PFSK-1 (cell line): ENCODE results near the gene PLXNA3.

Experiments used
- POLR2AphosphoS5 ChIP-seq: IDR thresholded peaks from 2 replicates; pipeline ENCODE4 v1.6.1; 2012; ENCODE audit warnings: low read depth, mild to moderate bottlenecking, control low read depth, low read length, moderate library complexity
- SIN3A ChIP-seq: IDR thresholded peaks from 2 replicates; pipeline ENCODE4 v1.6.1; 2012; ENCODE audit warnings: mild to moderate bottlenecking, low read length, moderate library complexity, borderline replicate concordance; ENCODE audit not compliant: insufficient read depth
- TAF1 ChIP-seq: IDR thresholded peaks from 2 replicates; pipeline ENCODE4 v1.6.1; 2012; ENCODE audit warnings: low read length, control low read depth, borderline replicate concordance; ENCODE audit not compliant: insufficient read depth
- TF ChIP-seq, protein P1 (sequence below), 2 experiments: IDR thresholded peaks; 2 replicates each; pipeline versions ENCODE4 v1.6.1 to v1.8.0; 2011 to 2012; ENCODE audit warnings: low read depth in 2 of 2, low read length in 2 of 2, control low read depth in 1 of 2, inconsistent platforms in 1 of 2, mild to moderate bottlenecking in 1 of 2, moderate library complexity in 1 of 2; ENCODE audit not compliant: insufficient read depth in 1 of 2

DNA sequence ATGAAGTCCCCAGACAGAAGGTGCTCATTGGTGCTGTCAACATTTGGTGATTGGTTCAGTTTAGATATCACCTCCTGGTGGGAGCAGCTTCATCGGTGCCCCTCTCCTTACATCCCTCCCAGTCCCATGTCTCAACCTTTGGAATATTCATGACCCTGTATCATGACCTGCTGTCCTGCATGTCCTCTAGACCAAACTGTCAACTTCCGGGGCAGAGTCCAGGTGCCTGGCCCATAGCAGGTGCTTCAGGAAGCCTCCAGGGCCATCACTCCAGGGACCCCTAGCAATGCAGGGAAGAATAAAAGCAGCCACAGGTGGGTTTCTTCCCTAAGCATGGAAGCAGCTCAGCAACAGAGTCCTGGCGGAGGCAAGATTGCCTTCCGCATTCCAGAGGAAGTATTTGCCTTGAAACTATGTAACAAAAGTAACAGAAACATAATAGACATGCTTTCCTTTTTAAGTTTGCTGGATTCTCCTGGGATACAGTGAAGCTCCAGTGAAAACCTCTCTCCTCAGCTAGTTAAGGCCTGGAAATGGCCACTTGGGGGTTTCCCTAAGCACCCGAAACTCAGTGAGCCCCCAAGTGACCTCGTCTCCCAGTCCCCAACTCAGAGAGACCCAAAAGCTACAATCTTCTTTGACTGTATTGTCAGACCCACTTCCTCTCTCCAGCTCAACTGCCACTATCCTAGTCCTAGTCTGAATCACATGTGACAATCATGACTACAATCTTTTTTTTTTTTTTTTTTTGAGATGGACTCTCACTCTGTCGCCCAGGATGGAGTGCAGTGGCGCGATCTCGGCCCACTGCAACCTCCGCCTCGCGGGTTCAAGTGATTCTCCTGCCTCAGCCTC, 30.9 kb upstream of the PLXNA3 start:
- TF ChIP-seq SIN3A, result no peak
- TF ChIP-seq POLR2AphosphoS5, result no peak
- TF ChIP-seq, protein P1, sequence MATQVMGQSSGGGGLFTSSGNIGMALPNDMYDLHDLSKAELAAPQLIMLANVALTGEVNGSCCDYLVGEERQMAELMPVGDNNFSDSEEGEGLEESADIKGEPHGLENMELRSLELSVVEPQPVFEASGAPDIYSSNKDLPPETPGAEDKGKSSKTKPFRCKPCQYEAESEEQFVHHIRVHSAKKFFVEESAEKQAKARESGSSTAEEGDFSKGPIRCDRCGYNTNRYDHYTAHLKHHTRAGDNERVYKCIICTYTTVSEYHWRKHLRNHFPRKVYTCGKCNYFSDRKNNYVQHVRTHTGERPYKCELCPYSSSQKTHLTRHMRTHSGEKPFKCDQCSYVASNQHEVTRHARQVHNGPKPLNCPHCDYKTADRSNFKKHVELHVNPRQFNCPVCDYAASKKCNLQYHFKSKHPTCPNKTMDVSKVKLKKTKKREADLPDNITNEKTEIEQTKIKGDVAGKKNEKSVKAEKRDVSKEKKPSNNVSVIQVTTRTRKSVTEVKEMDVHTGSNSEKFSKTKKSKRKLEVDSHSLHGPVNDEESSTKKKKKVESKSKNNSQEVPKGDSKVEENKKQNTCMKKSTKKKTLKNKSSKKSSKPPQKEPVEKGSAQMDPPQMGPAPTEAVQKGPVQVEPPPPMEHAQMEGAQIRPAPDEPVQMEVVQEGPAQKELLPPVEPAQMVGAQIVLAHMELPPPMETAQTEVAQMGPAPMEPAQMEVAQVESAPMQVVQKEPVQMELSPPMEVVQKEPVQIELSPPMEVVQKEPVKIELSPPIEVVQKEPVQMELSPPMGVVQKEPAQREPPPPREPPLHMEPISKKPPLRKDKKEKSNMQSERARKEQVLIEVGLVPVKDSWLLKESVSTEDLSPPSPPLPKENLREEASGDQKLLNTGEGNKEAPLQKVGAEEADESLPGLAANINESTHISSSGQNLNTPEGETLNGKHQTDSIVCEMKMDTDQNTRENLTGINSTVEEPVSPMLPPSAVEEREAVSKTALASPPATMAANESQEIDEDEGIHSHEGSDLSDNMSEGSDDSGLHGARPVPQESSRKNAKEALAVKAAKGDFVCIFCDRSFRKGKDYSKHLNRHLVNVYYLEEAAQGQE (IDR thresholded peaks at IDR 0.05; ENCODE audit: insufficient read depth in 1 of 2, low read depth in 2 of 2, low read length in 2 of 2), result no peak
- TF ChIP-seq TAF1, result no peak
